K562 (cell line): ENCODE results near the gene RALGPS1. TPM values are rescaled to one million over a fixed set of nuclear protein-coding genes. Genes with fewer than 3 reads are reported as not detected.

Experiments
- KAT8 ChIP-seq: fragments of 450-650 bp; IDR thresholded peaks from 2 replicates; pipeline ENCODE4 v1.6.1; 2016; ENCODE audit warnings: low read depth, mild to moderate bottlenecking
- KLF6 ChIP-seq: fragments of 250-450 bp; sonication (Bioruptor Pico); IDR thresholded peaks from 2 replicates; pipeline ENCODE4 v1.4.0; 2020; ENCODE audit warnings: mild to moderate bottlenecking, moderate library complexity, borderline replicate concordance
- NCOR1 ChIP-seq: fragments of 450-650 bp; IDR thresholded peaks from 2 replicates; pipeline ENCODE4 v1.6.1; 2016; ENCODE audit warnings: mild to moderate bottlenecking, moderate library complexity
- NFE2 ChIP-seq: IDR thresholded peaks from 2 replicates; pipeline ENCODE4 v1.6.1; 2014; ENCODE audit warnings: antibody characterized with exemption, low read depth
- RAD21 ChIP-seq, 2 experiments: fragments of 250-450 bp in 1 of 2; fragments of 450-650 bp in 1 of 2; sonication (Bioruptor Pico) in 1 of 2; formaldehyde crosslinking in 1 of 2; IDR thresholded peaks in 1 of 2; conservative IDR thresholded peaks in 1 of 2; 2 replicates each; pipeline versions ENCODE4 v1.4.0 to v1.8.0; 2020 to 2022; ENCODE audit warnings: mild to moderate bottlenecking in 2 of 2, moderate library complexity in 1 of 2
- USF2 ChIP-seq: sonication (generic); formaldehyde crosslinking; IDR thresholded peaks from 2 replicates; pipeline ENCODE4 v1.5.0; 2020; ENCODE audit warnings: missing genetic modification reagents
- ZFP1 ChIP-seq: fragments of 450-650 bp; formaldehyde crosslinking; IDR thresholded peaks from 2 replicates; pipeline ENCODE4 v1.4.0; 2020; ENCODE audit warnings: mild to moderate bottlenecking, mixed read lengths
- ZNF134 ChIP-seq: fragments of 250-450 bp; sonication (Bioruptor Pico); conservative IDR thresholded peaks from 2 replicates; pipeline ENCODE4 v1.4.0; 2020
- ZNF174 ChIP-seq: fragments of 250-450 bp; sonication (Bioruptor Pico); IDR thresholded peaks from 2 replicates; pipeline ENCODE4 v1.4.0; 2020; ENCODE audit warnings: mild to moderate bottlenecking
- polyA plus RNA-seq, 8 experiments: library from polyadenylated mRNA; depleted of rRNA in 4 of 8; stranded (reverse) in 5 of 8; unstranded in 3 of 8; fragments of >200 nt; fragmentation: Nextera tagmentation in 2 of 8; fragmentation: Illumina TruSeq in 1 of 8; extraction: Ambion mirVana in 2 of 8; extraction: Trizol in 1 of 8; gene quantifications; 2 replicates each; pipeline versions ENCODE4 v1.2.1 to v1.2.3, GENCODE V29; 2011 to 2014; ENCODE audit warnings: inconsistent platforms in 1 of 8, missing spikeins in 1 of 8
- total RNA-seq, 7 experiments: library from RNA; depleted of rRNA in 6 of 7; stranded (reverse); fragments of >200 nt in 6 of 7; fragmentation: Illumina TruSeq in 2 of 7; extraction: Trizol in 2 of 7; gene quantifications; 2 replicates each; pipeline versions ENCODE4 v1.2.1 to v1.2.3, GENCODE V29; 2011 to 2021; ENCODE audit warnings: low replicate concordance in 1 of 7
- TF ChIP-seq, protein P1 (sequence below): sonication (generic); formaldehyde crosslinking; IDR thresholded peaks from 2 replicates; pipeline ENCODE4 v1.8.0; 2022; ENCODE audit warnings: mild to moderate bottlenecking, missing genetic modification reagents
- TF ChIP-seq, protein P2 (sequence below): fragments of 450-650 bp; IDR thresholded peaks from 2 replicates; pipeline ENCODE4 v1.6.1; 2014; ENCODE audit warnings: low read depth, mild to moderate bottlenecking, moderate library complexity, borderline replicate concordance
- TF ChIP-seq, protein P3 (sequence below): IDR thresholded peaks from 2 replicates; pipeline ENCODE4 v1.6.1; 2011; ENCODE audit not compliant: insufficient read length; ENCODE audit errors: extremely low read depth
- TF ChIP-seq, protein P4 (sequence below): fragments of 250-450 bp; sonication (Bioruptor Pico); IDR thresholded peaks from 2 replicates; pipeline ENCODE4 v1.5.0; 2021; ENCODE audit warnings: mild to moderate bottlenecking, moderate library complexity
- TF ChIP-seq, protein P5 (sequence below): sonication (generic); IDR thresholded peaks from 2 replicates; pipeline ENCODE4 v1.6.1; 2016

Gene RALGPS1
- total and polyA plus RNA-seq, 9 of the 15 experiments (the other 6 are each of a cell fraction or from before 2014, with no cell fraction given) = 0.04 to 2.6 (median 1.5) TPM

DNA sequence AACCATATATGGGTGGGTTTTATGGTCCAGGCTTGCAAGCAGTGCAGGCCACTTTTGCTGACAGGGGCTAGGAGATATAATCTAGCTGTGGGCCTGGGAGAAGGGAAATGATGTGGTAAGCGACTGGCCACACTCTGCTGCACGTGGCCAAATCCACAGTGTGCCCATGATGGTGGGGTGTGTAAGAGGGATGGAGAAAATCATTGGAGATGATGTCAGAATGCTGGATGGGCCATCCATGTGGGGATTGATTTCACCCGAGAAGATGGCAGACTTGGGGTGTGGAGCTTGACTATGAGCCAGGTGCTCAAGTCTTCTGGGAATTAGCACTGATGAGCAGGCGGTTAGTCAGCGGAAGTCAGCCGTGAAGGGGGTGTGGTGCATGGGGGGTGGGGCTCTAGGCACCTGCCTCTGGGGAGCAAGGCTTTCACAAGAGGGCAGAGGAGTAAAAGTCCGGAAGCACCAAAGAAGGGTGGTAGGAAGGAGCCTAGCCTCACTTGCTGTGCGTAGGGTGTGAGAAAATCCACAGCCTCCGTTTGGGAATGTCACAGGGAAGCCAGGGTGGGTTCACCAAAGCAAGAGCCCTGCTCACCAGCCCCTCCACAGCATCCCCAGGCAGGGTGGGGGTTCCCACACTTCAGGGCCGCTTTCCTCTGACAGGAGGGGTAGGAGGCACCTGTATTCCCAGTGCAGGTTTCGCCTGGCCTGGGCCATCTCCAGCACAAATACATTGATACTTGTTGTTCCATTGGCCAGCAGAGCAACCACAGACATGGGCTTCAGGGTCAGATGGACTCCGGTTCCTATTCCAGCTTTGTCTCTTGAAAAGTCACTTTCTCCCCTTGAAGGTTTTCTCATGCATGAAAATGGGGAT, 252.3 kb downstream of the RALGPS1 start (continued):
- TF ChIP-seq, protein P1, sequence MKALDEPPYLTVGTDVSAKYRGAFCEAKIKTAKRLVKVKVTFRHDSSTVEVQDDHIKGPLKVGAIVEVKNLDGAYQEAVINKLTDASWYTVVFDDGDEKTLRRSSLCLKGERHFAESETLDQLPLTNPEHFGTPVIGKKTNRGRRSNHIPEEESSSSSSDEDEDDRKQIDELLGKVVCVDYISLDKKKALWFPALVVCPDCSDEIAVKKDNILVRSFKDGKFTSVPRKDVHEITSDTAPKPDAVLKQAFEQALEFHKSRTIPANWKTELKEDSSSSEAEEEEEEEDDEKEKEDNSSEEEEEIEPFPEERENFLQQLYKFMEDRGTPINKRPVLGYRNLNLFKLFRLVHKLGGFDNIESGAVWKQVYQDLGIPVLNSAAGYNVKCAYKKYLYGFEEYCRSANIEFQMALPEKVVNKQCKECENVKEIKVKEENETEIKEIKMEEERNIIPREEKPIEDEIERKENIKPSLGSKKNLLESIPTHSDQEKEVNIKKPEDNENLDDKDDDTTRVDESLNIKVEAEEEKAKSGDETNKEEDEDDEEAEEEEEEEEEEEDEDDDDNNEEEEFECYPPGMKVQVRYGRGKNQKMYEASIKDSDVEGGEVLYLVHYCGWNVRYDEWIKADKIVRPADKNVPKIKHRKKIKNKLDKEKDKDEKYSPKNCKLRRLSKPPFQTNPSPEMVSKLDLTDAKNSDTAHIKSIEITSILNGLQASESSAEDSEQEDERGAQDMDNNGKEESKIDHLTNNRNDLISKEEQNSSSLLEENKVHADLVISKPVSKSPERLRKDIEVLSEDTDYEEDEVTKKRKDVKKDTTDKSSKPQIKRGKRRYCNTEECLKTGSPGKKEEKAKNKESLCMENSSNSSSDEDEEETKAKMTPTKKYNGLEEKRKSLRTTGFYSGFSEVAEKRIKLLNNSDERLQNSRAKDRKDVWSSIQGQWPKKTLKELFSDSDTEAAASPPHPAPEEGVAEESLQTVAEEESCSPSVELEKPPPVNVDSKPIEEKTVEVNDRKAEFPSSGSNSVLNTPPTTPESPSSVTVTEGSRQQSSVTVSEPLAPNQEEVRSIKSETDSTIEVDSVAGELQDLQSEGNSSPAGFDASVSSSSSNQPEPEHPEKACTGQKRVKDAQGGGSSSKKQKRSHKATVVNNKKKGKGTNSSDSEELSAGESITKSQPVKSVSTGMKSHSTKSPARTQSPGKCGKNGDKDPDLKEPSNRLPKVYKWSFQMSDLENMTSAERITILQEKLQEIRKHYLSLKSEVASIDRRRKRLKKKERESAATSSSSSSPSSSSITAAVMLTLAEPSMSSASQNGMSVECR (CRISPR knock-in tag) = no peak
- TF ChIP-seq USF2 = peak; percentile 18; the same call in 1 of the 2 replicates
- no peak for TF ChIP-seq RAD21 (CRISPR knock-in tag; conservative IDR thresholded peaks at IDR 0.05 in 1 of 2, IDR thresholded peaks at IDR 0.05 in 1 of 2)
- no peak for TF ChIP-seq ZNF134 (CRISPR knock-in tag)
- TF ChIP-seq, protein P2, sequence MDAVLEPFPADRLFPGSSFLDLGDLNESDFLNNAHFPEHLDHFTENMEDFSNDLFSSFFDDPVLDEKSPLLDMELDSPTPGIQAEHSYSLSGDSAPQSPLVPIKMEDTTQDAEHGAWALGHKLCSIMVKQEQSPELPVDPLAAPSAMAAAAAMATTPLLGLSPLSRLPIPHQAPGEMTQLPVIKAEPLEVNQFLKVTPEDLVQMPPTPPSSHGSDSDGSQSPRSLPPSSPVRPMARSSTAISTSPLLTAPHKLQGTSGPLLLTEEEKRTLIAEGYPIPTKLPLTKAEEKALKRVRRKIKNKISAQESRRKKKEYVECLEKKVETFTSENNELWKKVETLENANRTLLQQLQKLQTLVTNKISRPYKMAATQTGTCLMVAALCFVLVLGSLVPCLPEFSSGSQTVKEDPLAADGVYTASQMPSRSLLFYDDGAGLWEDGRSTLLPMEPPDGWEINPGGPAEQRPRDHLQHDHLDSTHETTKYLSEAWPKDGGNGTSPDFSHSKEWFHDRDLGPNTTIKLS = no peak; the same call in 1 of the 2 replicates
- TF ChIP-seq NFE2 = 0 out of 2 replicates have a peak, but pooled peaks have one; percentile 3
- TF ChIP-seq ZFP1 (CRISPR knock-in tag) = no peak
- TF ChIP-seq, protein P3, sequence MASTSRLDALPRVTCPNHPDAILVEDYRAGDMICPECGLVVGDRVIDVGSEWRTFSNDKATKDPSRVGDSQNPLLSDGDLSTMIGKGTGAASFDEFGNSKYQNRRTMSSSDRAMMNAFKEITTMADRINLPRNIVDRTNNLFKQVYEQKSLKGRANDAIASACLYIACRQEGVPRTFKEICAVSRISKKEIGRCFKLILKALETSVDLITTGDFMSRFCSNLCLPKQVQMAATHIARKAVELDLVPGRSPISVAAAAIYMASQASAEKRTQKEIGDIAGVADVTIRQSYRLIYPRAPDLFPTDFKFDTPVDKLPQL = no peak
- TF ChIP-seq NCOR1 = no peak
- TF ChIP-seq, protein P4, sequence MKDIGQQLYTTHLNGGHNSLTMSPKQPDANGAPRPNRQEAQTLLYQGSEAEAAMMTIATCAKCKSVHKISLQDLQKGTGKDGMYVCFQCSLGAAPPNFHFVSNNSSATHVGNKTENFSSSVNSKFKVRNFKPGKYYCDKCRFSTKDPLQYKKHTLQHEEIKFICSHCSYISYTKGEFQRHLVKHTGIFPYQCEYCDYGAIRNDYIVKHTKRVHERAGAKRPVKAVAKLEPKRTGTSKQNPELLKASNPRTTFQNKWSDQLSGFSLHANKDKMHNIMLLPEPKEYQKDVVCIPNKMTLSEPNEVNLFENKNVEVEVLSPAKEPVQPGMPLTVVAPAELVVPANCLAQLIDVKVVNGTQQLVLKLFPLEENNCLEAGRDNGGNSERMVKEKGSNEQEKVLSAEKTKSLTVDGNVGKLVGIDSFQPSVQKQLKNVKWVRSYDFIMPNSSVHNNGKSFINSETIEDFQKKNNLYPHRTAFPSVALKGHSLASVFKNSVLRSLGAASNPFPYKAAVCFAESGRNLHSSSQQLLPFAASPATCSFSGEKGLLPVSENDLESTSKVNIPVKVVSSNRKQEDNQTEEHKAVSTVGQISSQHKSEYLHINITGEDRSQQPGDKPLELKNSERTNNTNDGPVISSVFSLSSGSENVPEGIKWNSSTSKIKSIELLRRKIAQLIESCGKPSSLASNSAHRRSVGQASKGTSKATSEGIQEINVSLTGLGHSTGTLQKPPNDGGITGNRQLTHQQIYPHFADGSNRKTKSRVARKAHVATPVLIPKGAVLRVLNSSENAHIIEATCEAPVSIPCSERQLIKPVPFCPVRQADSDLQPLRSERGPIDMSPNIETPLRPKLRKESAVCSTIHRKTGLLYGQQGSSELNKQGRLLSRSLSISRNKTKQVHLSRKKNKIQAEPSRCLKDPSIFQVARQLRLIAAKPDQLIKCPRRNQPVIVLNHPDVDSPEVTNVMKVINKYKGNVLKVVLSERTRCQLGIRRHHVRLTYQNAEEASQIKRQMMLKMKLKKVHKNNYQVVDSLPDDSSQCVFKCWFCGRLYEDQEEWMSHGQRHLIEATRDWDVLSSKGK (CRISPR knock-in tag) = no peak
- TF ChIP-seq KLF6 = no peak
- no peak for TF ChIP-seq KAT8
- no peak for TF ChIP-seq ZNF174 (CRISPR knock-in tag)
- TF ChIP-seq, protein P5, sequence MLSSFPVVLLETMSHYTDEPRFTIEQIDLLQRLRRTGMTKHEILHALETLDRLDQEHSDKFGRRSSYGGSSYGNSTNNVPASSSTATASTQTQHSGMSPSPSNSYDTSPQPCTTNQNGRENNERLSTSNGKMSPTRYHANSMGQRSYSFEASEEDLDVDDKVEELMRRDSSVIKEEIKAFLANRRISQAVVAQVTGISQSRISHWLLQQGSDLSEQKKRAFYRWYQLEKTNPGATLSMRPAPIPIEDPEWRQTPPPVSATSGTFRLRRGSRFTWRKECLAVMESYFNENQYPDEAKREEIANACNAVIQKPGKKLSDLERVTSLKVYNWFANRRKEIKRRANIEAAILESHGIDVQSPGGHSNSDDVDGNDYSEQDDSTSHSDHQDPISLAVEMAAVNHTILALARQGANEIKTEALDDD = peak; percentile 37; the same call in 1 of the 2 replicates
